ENCODE results near the gene ELOA. TPM values are rescaled to one million over a fixed set of nuclear protein-coding genes. Genes with fewer than 3 reads are reported as not detected.
A peak's percentile ranks its signal among the peaks of the same experiment; 100 is the strongest.
"Not testable (repeated sequence)": the region's sequence is repeated elsewhere in the genome, so short reads cannot be mapped to it uniquely, and the experiment has no call there.

Gene ELOA
- total RNA-seq, 2 experiments from 2014 or later: 30.1 to 40.7 TPM

- CTCF ChIA-PET: interaction anchor here (0.9 to 1.4 kb wide), 2 partner anchors 16 to 22 kb away, joined by 3 to 5 read pairs; no protein-coding TSS in a partner anchor
- Mint-ChIP-seq H3K27me3 (no peaks in the 10 kb centered on the region), H3K4me3 (no peak overlapping the region), H3K4me1 (peaks cover 20% of the 10 kb centered on the region), H3K36me3 (peaks cover 2% of the 10 kb centered on the region), H3K27ac (no peak overlapping the region), H3K9me3 (ENCODE audit: low read depth) (no peaks in the 10 kb centered on the region)
- ATAC-seq: no peak
- no peak for DNase-seq
Measured at GRCh38 chr1:23793861-23794731, 50.8 kb downstream of the ELOA start.

GRCh38 chr1:23794732-23795182 lies 51.5 kb downstream of the ELOA start:
- H3K27me3 Mint-ChIP-seq; DNase-seq; H3K9me3 Mint-ChIP-seq (ENCODE audit: low read depth); H3K36me3 Mint-ChIP-seq; ATAC-seq; CTCF ChIA-PET; H3K27ac Mint-ChIP-seq; H3K4me3 Mint-ChIP-seq: not testable (repeated sequence)
- H3K4me1 Mint-ChIP-seq: peaks cover 24% of the 10 kb centered on the region

DNA sequence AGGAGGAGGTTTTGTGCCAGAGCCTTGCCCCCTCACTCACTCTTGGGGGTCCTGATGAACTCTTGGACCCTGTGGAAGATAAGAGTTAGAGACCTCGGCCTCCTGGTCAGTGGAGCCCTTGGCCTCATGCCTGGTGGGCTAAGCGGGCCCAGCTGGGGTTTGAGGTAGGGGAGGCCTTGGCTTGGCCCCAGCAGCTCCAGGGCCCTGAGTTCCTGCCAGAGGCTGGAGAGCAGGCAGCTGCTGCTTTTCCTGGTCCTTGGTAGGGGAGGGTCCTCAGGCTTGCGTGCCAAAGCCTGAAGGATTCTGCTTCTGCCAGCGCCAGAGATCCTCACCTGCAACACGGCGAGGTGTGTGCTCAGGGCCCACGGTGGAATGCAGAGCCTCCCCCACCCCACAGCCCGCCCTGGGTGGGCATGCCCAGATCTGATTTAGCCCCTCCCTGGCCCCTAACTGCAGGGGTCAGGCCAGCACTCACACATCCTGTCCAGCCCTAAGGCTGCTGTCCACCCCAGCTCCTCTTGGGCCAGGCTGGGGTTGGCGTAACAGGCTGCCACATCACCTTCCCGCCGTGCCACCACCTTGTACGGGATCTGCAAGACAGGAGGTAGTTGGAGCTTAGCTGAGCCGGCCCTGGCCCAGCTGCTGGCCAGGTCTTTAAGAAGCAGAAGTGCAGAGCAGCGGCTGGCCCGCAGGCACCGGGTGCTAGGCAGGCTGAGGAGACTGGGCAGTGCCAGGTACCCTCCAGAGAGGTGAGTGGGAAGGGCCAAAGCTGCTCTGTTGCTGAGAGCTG lies 52.6 kb downstream of the ELOA start:
- no peak overlapping the region for H3K4me3 Mint-ChIP-seq
- H3K27me3 Mint-ChIP-seq: no peaks in the 10 kb centered on the region
- no peaks in the 10 kb centered on the region for H3K9me3 Mint-ChIP-seq (ENCODE audit: low read depth)
- H3K4me1 Mint-ChIP-seq: peaks cover 16% of the 10 kb centered on the region
- H3K36me3 Mint-ChIP-seq: peaks cover 2% of the 10 kb centered on the region
- CTCF ChIA-PET: interaction anchor here (1.3 kb wide), 1 partner anchor 120 kb away, joined by 3 read pairs; no protein-coding TSS in a partner anchor
- no peak overlapping the region for H3K27ac Mint-ChIP-seq
- DNase-seq (no peak), ATAC-seq (no peak)

DNA sequence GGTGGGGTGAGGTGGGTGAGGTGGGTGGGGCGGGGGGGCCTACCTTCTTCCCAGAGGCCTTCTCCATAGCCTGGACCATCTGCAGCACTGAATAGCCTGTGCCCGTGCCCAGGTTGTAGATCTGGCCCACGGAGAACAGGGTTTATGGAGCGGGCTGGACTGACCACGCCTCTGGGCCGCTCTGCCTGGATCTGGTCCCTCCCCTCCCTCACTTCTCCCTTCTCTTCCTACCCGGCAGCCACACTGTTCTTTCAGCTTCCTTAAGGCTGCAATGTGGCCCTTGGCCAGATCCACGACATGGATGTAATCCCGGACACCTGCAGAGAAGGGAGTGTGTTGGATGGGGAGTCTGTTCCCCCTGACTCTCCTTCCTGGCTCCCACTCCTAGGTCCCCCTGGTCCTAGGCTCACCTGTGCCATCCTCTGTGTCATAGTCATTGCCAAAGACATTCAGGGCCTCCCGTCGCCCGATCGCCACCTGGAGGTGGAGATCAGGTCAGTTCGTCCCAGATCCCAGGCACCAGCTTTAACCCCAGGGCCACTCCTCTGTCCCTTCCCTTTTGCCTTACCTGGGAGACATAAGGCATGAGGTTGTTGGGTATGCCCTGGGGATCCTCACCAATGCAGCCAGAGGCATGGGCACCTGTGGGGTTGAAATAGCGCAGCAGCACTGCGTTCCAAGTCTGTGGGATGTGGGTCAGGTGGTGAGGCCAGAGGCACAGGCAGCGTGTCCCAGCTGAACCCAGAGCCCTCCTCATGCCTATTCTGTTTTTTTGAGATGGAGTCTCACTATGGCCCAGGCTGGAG lies 53.4 kb downstream of the ELOA start:
- no peak overlapping the region for H3K27ac Mint-ChIP-seq

DNA sequence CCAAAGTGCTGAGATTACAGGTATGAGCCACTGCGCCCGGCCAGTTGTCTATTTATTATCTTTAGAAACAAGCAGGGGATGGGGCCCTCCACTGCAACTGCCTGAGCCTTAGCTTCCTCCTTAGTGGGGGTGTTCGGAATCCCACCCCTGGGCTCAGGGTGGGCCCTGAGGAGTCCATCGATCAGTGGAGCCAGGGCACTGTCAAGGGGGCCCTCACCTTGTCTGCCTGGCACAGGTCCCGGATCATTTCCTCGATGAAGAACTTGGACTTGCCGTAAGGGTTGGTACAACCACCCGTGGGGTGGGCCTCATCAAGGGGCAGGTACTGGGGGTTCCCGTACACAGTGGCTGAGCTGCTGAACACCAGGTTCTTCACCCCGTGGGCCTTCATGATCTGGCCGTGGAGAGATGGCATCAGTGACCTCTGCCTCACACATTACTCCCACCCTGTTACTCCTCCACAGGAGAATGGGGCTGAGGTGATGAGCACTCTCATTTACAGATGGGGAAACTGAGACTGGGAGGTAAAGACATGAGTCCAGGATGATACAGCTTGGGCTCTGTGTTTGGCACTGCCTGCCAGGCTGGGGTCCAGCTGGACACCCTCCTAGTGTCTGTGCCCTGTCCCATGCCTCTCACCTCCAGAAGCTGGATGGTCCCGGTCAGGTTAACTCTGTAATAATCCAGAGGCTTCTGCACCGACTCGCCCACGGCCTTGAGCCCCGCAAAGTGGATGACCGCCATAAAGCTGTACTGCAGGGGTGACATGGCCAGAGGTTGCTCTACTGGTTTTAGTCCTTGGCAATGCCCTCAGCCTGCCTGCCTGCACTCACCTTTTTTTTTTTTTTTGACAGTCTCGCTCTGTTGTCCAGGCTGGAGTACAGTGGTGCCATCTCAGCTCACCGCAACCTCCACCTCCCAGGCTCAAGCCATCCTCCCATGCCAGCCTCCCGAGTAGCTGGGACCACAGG lies 54.5 kb downstream of the ELOA start:
- ATAC-seq: no peak
- CTCF ChIA-PET: interaction anchor here (0.8 to 5.1 kb wide), 4 partner anchors 13 to 26 kb away, joined by 3 to 44 read pairs (median 18); no protein-coding TSS in a partner anchor
- H3K27me3 Mint-ChIP-seq: no peaks in the 10 kb centered on the region
- H3K4me1 Mint-ChIP-seq: peaks cover 15% of the 10 kb centered on the region
- no peak for DNase-seq
- no peak overlapping the region for H3K4me3 Mint-ChIP-seq
- H3K36me3 Mint-ChIP-seq: peaks cover 2% of the 10 kb centered on the region
- no peaks in the 10 kb centered on the region for H3K9me3 Mint-ChIP-seq (ENCODE audit: low read depth)
- no peak overlapping the region for H3K27ac Mint-ChIP-seq

More for the DNA sequence above, 53.4 kb downstream of the ELOA start:
- Mint-ChIP-seq H3K4me1 (peaks cover 17% of the 10 kb centered on the region), H3K9me3 (ENCODE audit: low read depth) (no peaks in the 10 kb centered on the region), H3K4me3 (no peak overlapping the region), H3K27me3 (no peaks in the 10 kb centered on the region), H3K36me3 (peaks cover 2% of the 10 kb centered on the region)
- DNase-seq: no peak
- no peak for ATAC-seq
- CTCF ChIA-PET: interaction anchor here (0.8 to 1.3 kb wide), 2 partner anchors 22 to 120 kb away, joined by 3 read pairs; no protein-coding TSS in a partner anchor

DNA sequence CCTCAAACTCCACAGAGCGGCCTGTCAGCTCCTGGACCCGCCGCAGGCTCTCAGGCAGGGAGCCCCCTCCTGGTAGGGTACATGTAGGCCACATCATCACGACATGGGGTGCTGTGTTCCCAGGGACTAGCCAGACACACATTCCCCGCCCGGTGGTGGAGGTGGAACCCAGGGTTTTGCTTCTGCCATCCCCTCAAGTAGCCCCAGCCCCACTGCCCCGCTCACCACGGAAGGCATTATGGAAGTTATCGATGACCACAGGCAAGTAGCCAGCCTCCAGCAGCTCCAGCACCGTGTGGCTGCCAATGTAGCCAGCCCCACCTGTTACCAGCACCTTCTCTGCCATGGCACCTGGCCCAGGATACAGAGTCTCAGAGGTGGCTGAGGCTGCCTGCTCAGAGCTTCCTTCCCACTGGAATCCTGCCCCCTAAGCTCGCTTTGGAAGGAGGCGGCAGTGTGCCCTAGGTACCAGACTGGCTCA lies 55.4 kb downstream of the ELOA start:
- Mint-ChIP-seq H3K27me3 (no peaks in the 10 kb centered on the region), H3K9me3 (ENCODE audit: low read depth) (no peaks in the 10 kb centered on the region), H3K4me1 (peaks cover 13% of the 10 kb centered on the region), H3K4me3 (peak overlapping the region; percentile 86), H3K27ac (peak overlapping the region; percentile 88), H3K36me3 (peaks cover 2% of the 10 kb centered on the region)
- peak; percentile 45 for DNase-seq
- ATAC-seq: no peak
- CTCF ChIA-PET: interaction anchor here (0.9 to 5.1 kb wide), 5 partner anchors 8 to 27 kb away, joined by 3 to 44 read pairs (median 22); partner anchors contain the start of gene LYPLA2

DNA sequence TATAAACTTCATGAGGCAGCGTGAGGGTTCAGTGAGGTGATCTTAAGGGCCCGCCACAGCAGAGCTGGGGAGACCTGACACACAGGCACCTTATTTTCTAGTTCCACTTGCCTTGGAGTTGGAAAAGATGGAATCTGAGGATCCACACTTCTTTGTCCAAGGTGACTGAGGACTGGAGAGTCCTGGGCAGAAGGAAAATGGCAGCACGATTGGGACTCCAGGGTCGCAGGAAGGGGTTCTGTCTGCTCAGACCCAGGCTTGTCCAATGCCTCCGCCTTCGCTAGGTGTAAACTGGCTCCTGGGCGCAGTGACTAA lies 55.9 kb downstream of the ELOA start:
- Mint-ChIP-seq H3K4me1 (peaks cover 13% of the 10 kb centered on the region), H3K4me3 (peak overlapping the region; percentile 86), H3K27me3 (no peaks in the 10 kb centered on the region), H3K9me3 (ENCODE audit: low read depth) (no peaks in the 10 kb centered on the region), H3K36me3 (peaks cover 2% of the 10 kb centered on the region), H3K27ac (peak overlapping the region; percentile 88)
- CTCF ChIA-PET: interaction anchor here (0.9 to 5.1 kb wide), 6 partner anchors 8 to 118 kb away, joined by 3 to 44 read pairs (median 13); partner anchors contain the start of genes LYPLA2 and PITHD1
- no peak for ATAC-seq
- DNase-seq: no peak

- Mint-ChIP-seq H3K27ac (peak overlapping the region; percentile 88), H3K36me3 (peaks cover 3% of the 10 kb centered on the region), H3K4me3 (peak overlapping the region; percentile 86), H3K4me1 (peaks cover 13% of the 10 kb centered on the region), H3K27me3 (no peaks in the 10 kb centered on the region), H3K9me3 (ENCODE audit: low read depth) (no peaks in the 10 kb centered on the region)
- DNase-seq (peak; percentile 73), ATAC-seq (peak; percentile 12)
- CTCF ChIA-PET: interaction anchor here (0.6 to 5.1 kb wide), 11 partner anchors 9 to 783 kb away, joined by 3 to 44 read pairs (median 4); partner anchors contain the start of genes LYPLA2, PITHD1 and RPL11
Measured at GRCh38 chr1:23799570-23800399, 56.5 kb downstream of the ELOA start.

DNA sequence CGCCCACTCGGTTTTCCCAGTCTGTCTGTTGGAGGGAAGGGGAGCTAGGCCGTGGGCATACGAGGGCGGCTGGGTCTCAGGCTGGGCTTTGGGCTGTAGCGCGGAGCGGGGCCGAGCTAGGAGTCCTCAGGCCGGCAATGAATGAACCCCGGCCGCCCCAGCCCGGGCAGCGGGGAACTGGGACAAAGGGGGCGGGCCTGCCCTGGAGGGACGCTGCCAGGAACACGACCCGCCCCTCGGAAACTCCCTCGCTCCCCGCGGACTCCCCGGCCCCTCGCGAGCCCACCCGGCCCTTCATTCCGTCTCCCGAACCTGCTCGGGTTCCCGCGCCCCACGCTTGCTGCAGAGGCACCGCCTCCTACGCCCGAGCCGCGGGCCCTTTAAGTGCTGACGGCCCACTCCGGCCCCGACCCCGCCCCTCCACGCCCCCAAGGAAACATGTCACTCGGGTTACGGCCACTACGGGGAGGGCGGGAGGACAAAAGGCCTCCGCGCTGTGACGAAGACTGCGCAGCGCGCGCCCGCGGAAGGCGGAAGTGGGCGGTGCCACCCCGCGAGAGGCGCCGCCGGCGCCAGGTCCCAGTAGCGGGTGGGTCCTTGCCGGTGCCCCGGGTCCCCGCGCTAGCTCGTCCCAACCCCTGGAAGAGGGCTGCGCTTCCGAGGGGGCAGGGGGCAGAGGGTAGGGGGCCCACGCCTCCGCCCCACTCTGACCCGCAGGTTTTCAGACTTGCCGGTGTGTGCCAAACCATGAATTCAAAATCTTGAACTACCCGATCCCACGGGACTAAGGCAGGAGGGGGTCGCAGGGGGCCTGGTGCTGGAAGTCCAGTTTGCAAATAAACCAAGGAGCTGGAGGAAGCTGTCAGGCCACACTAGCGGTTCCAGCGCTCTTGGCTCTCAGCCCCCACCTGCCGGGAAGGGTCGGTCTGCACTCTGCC lies 57.4 kb downstream of the ELOA start, which contains the start of gene GALE:
Gene GALE (minus strand): TSS at position 355 of the 938 bp plus-strand sequence. CDS start 1,747 bp downstream, outside the sequence.
- H3K36me3 Mint-ChIP-seq: peaks cover 1% of the 10 kb centered on the region

DNA sequence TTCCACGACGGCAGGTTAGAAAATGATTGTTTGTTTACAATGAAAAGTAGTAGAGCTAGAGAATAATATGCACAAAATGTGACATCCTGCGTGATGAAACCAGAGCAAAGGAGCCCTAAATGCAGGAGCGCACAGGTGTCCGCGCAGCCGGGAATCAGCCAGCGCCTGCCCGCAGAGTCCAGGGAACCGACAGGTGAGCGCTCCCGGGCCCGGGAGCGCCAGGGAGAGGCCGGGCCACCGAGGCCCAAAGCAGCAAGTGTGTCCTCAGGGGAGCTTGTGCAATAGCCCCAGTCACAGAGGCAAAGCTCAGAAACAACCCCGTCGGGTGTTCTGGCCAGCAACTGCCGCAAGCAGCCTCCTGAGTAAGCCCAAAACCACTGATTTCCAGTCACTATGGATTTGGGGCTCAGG lies 58.1 kb downstream of the ELOA start:
- Mint-ChIP-seq H3K9me3 (ENCODE audit: low read depth) (no peaks in the 10 kb centered on the region), H3K27ac (peak overlapping the region; percentile 88), H3K4me1 (peaks cover 13% of the 10 kb centered on the region), H3K27me3 (no peaks in the 10 kb centered on the region), H3K4me3 (peak overlapping the region; percentile 86), H3K36me3 (peaks cover 1% of the 10 kb centered on the region)
- ATAC-seq (no peak), DNase-seq (no peak)
- CTCF ChIA-PET: interaction anchor here (0.7 to 5.1 kb wide), 8 partner anchors 10 to 260 kb away, joined by 3 to 44 read pairs (median 6); partner anchors contain the start of gene LYPLA2

More for the DNA sequence above, 57.4 kb downstream of the ELOA start, which contains the start of gene GALE:
- peak within 1 kb of the TSS; percentile 88 for H3K27ac Mint-ChIP-seq
- ATAC-seq: peak; percentile 92
- peaks cover 13% of the 10 kb centered on the region for H3K4me1 Mint-ChIP-seq
- H3K9me3 Mint-ChIP-seq (ENCODE audit: low read depth): no peaks in the 10 kb centered on the region
- peak within 1 kb of the TSS; percentile 86 for H3K4me3 Mint-ChIP-seq
- CTCF ChIA-PET: interaction anchor here (0.6 to 5.1 kb wide), 11 partner anchors 10 to 783 kb away, joined by 3 to 44 read pairs (median 5); partner anchors contain the start of genes LYPLA2 and RPL11
- H3K27me3 Mint-ChIP-seq: no peaks in the 10 kb centered on the region
- DNase-seq: peak; percentile 98

Data from activated CD8-positive, alpha-beta memory T cell treated with anti-CD3 and anti-CD28 coated beads, Interleukin-2, amount 10 ng/mL, durations not matched to agents 7 days and 5 days (primary cell).